GM21381 (cell line): ENCODE results near the gene HES2.
"Not testable (repeated sequence)": the region's sequence is repeated elsewhere in the genome, so short reads cannot be mapped to it uniquely, and the experiment has no call there.

Experiments used
- ATAC-seq: cut with Tn5 transposase; IDR thresholded peaks from one replicate; pipeline ENCODE4 v1.9.1; 2021; ENCODE audit warnings: mild to moderate bottlenecking, moderate library complexity; ENCODE audit not compliant: unreplicated experiment

Gene HES2

GRCh38 chr1:6454856-6455751 is 35.4 kb upstream of the HES2 start:
- ATAC-seq = no peak

GRCh38 chr1:6453895-6454855 is 34.5 kb upstream of the HES2 start:
- ATAC-seq = not testable (repeated sequence)

DNA sequence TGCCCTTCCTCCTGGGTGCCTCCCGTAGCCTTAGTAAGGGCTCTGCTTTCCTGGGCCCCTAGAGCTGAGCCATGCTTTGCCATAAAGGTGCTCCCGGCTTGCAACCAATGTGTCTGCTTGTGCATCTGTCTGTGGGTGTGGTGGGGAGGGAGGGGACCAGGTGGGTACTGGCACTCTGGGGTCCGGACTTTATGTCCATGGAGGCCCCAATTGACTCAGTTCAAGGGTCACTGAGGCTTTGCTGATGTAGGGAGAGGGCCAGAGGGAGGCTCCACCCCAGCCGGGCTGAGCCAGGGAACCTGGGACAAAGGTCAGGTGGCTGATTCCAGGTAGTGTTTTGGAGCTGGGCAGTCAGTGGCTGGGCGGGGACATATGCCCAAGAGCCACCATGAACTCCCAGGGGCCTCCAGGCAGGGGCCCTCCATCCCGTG is 31.2 kb upstream of the HES2 start:
- no peak for ATAC-seq

- not testable (repeated sequence) for ATAC-seq
Observed at GRCh38 chr1:6450486-6450885, 30.8 kb upstream of the HES2 start.

GRCh38 chr1:6450005-6450450 is 30.3 kb upstream of the HES2 start:
- no peak for ATAC-seq

- no peak for ATAC-seq
Observed at GRCh38 chr1:6448749-6449631, 29.3 kb upstream of the HES2 start.

DNA sequence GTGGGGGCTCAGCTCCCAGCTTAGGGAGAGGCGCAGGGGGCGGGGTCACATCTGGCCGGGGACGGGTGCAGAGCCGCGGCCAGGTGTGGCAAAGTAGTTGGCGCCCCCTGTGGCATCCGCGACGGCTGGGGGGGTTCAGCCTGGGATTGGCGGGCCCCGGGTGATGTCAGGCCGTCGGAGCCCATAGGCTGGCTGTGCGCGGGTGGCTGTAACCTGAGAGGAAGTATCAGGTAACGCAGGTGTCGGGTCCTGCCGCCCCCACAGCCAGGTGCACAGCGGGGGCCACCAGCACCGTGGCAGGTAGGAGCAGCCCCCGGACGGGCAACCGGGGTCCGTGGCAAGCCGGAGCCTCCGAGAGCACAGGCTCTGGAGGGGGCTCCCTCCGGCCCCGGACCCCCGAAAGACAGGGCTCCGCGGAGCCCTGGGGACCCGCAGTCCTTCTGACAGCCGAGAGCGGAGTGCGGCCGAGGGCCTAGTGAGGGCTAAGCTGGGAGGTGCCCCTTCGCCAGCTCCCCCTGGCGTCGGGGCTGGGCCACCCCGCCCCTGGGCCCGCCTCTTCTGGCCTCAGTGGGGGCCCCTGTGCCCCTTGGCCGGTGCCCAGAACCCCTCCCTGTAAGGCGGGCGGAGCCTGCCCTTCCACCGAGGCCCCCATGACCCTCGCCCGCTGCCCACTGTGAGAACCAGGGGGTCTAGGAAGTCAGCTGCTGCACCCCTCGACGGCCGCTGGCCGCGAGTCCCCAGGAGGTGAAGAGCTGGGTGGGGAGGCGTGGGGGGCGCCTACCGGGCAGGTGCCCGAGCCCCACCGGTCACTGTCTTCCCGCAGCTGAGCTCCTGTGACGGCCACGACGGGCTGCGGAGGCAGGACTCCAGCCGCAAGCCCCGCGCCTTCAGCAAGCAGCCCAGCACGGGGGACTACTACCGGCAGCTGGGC is 28.4 kb upstream of the HES2 start:
- ATAC-seq = no peak

GRCh38 chr1:6447016-6447817 is 27.5 kb upstream of the HES2 start:
- ATAC-seq = no peak

- ATAC-seq = no peak
Observed at GRCh38 chr1:6446665-6447015, 26.9 kb upstream of the HES2 start.

- not testable (repeated sequence) for ATAC-seq
Observed at GRCh38 chr1:6445929-6446328, 26.2 kb upstream of the HES2 start.

DNA sequence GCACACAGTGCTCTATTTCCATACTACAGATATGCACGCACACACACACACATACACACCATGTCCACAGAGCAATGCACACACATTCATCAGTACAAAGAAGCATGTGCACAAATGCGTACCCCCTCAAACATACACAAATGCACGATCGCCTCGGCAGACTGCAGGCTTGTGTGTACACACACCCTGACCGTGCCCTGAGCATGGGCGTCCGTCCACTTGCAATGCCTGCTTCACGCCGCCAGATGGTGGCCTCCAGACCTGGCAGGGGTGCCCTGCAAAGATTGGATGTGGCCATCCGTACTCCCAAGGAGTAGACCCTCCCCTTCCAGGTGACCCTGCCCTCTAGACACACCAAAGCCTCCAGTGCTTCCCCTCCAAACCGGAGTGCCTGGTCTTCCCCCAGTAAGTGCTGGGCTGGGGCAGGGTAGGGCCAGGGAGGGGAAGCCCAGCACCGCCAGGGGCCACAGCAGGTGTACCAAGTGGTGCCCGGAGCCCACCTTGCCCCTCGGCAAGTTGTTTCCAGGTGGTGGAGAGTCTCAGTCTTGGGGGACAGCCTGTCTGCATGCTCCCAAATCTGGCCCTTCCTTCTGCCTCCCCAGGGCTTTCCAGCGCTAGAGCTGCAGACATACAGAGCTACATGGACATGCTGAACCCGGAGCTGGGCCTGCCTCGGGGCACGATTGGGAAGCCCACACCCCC is 25.5 kb upstream of the HES2 start:
- ATAC-seq = no peak

DNA sequence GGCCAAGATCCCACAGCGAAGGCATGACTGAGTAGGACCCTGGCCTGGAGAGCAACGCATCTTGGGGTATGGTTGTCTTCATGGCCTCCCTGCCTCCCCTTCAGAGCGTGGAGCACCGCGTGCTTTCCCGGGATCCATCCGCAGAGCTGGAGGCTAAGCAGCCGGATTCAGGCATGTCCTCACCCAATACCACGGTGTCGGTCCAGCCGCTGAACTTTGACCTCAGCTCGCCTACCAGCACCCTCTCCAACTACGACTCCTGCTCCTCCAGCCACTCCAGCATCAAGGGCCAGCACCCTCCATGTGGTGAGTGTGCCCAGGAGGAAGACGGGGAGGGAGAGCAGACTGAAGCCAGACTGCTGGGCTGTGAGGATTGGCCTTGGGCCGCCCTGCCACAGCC is 24.7 kb upstream of the HES2 start:
- no peak for ATAC-seq

DNA sequence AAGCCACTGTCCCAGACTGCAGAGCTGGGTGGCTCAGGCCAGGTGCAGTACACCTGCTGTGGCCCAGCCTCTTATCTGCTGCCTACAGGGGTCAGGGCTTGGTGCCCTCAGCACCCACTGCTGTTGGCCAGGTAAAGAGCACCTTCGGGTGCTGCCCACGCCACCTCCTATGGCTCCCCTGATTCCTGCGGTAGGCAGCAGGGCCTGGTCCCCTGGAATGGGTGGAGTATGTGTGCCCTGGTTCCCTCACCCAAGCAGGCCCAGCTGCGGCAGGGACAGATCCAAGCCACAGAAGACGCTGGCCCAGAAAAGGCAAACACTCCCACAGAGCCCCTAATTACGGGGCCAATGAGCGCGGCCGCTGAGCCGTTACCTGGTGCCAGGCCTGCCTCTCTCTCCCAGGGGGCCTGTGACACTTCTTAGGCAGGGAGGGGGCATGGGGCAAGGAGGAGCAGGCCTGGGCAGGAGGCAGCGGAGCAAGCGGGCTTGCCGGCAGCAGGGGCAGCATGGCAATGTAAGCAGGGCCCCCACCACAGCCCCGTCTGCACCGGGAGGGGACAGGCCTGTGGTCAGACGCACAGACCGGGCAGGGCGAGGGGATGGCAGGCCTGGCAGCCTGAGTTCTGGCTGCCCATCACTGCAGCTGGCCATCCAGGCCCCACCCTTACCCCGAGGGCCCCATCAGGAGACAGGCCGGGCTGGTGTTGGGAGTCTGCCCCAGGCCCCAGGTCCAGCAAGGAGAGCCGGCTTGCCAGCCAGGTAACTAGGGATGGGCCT is 23.8 kb upstream of the HES2 start:
- no peak for ATAC-seq

GRCh38 chr1:6441586-6441985 is 21.9 kb upstream of the HES2 start:
- no peak for ATAC-seq

- no peak for ATAC-seq
Observed at GRCh38 chr1:6440198-6441126, 20.7 kb upstream of the HES2 start.

GRCh38 chr1:6438047-6438525 is 18.4 kb upstream of the HES2 start:
- ATAC-seq = no peak
